Gastrocnemius medialis (tissue), 4 donors: ENCODE measurements around the gene NFS1. TPM values are rescaled to one million over a fixed set of nuclear protein-coding genes. Genes with fewer than 3 reads are reported as not detected.
"Not testable (repeated sequence)": the region's sequence is repeated elsewhere in the genome, so short reads cannot be mapped to it uniquely, and the experiment has no call there.

Source experiments
- ATAC-seq, 2 donors: fragments of 150-250 bp; one replicate each; pipeline ENCODE4 v1.9.1; 2016
- DNase-seq, 2 donors: peaks; one replicate each; pipeline ENCODE4 v3.0.0-alpha.2; 2019
- H3K27ac ChIP-seq, 4 donors: fragments of 200-600 bp; sonication (generic); 1 replicate in 1 of 4; 2 replicates in 3 of 4; pipeline ENCODE4 v1.5.1; 2016 to 2018; ENCODE audit warnings: mild to moderate bottlenecking in 2 of 4, moderate library complexity in 1 of 4
- H3K27me3 ChIP-seq, 3 donors: fragments of 200-600 bp; sonication (generic) in 2 of 3; 1 replicate in 1 of 3; 2 replicates in 2 of 3; pipeline versions ENCODE4 v1.5.1 to v1.6.0; 2016 to 2019; ENCODE audit warnings: mild to moderate bottlenecking in 1 of 3, moderate library complexity in 1 of 3
- H3K36me3 ChIP-seq, 2 donors: fragments of 200-600 bp; sonication (generic) in 1 of 2; one replicate each; pipeline ENCODE4 v1.5.1; 2017 to 2018
- H3K4me1 ChIP-seq, 2 donors: fragments of 200-600 bp; sonication (generic) in 1 of 2; one replicate each; pipeline ENCODE4 v1.5.1; 2016 to 2017; ENCODE audit warnings: mild to moderate bottlenecking in 2 of 2
- H3K4me3 ChIP-seq, 4 donors: fragments of 200-600 bp; sonication (generic) in 3 of 4; 1 replicate in 1 of 4; 2 replicates in 3 of 4; pipeline ENCODE4 v1.5.1; 2016 to 2019; ENCODE audit warnings: mild to moderate bottlenecking in 2 of 4
- H3K9me3 ChIP-seq, 3 donors: fragments of 200-600 bp; sonication (generic) in 2 of 3; 1 replicate in 1 of 3; 2 replicates in 2 of 3; pipeline ENCODE4 v1.5.1; 2016 to 2019
- CTCF ChIP-seq, 5 experiments: fragments of 450-650 bp in 3 of 5; fragments of 200-600 bp in 2 of 5; sonication (generic) in 2 of 5; IDR thresholded peaks in 4 of 5; conservative IDR thresholded peaks in 1 of 5; 1 replicate in 4 of 5; 2 replicates in 1 of 5; pipeline ENCODE4 v1.5.1; 2016 to 2019; ENCODE audit warnings: antibody characterized with exemption in 5 of 5, mild to moderate bottlenecking in 3 of 5, moderate library complexity in 3 of 5
- POLR2A ChIP-seq, 2 donors: fragments of 450-650 bp; IDR thresholded peaks; one replicate each; pipeline ENCODE4 v1.6.1; 2017; ENCODE audit warnings: antibody characterized with exemption in 2 of 2, mild to moderate bottlenecking in 2 of 2, moderate library complexity in 2 of 2
- in situ Hi-C, 4 donors: fragments of 200-750 bp; cut with MboI; loops; one replicate each; pipeline versions ENCODE4 v1.15.0 to v1.8.0; 2017; ENCODE audit warnings: low sequenced_read_pairs in 4 of 4
- intact Hi-C: fragments of 100-400 bp; cut with DNase I; formaldehyde crosslinking; loops from one replicate; pipeline ENCODE4 v1.15.1; 2023; ENCODE audit warnings: low total_unique reads
- total RNA-seq, 4 donors: library from RNA; depleted of rRNA; stranded (reverse); fragments of >200 nt; gene quantifications; one replicate each; pipeline versions ENCODE4 v1.1.0 to v1.2.3, GENCODE V29; 2016

Gene NFS1
- total RNA-seq, 4 donors from 2014 or later, result 31.5 to 85.8 (median 37.2) TPM

GRCh38 chr20:35718972-35719635, 20.0 kb upstream of the NFS1 start:
- intact Hi-C loops (loop anchor here (5.0 kb wide), 1 partner anchor 163 kb away; no protein-coding TSS in a partner anchor), in situ Hi-C loops (loop anchor here in 1 of 4 donors (25.0 kb wide), 1 partner anchor 168 kb away; no protein-coding TSS in a partner anchor)
- peak in 1 of 2 donors; percentile 18 for ATAC-seq
- TF ChIP-seq CTCF (IDR thresholded peaks at IDR 0.05 in 4 of 5, conservative IDR thresholded peaks at IDR 0.05 in 1 of 5) (no peak), POLR2A (IDR thresholded peaks at IDR 0.05) (no peak)
- Histone ChIP-seq H3K9me3 (no peaks in the 10 kb centered on the region), H3K4me1 (peaks cover 37 to 56% of the 10 kb centered on the region in 2 donors), H3K4me3 (no peak overlapping the region), H3K27ac (peak overlapping the region; percentile 64 to 80 (median 72)), H3K27me3 (no peaks in the 10 kb centered on the region), H3K36me3 (peaks cover 4 to 97% of the 10 kb centered on the region in 2 donors)
- DNase-seq, result peak in 1 of 2 donors; percentile 41

- ATAC-seq, H3K9me3 ChIP-seq, DNase-seq, H3K4me3 ChIP-seq, H3K27me3 ChIP-seq: not testable (repeated sequence)
- in situ Hi-C loops, result loop anchor here in 1 of 4 donors (25.0 kb wide), 1 partner anchor 169 kb away; no protein-coding TSS in a partner anchor
- peaks cover 2 to 97% of the 10 kb centered on the region in 2 donors for H3K36me3 ChIP-seq
- intact Hi-C loops, result loop anchor here (5.0 kb wide), 1 partner anchor 164 kb away; no protein-coding TSS in a partner anchor
- peak overlapping the region; percentile 9 to 80 (median 72) for H3K27ac ChIP-seq
- H3K4me1 ChIP-seq, result peaks cover 39 to 54% of the 10 kb centered on the region in 2 donors
Observed at GRCh38 chr20:35718321-35718720, 19.2 kb upstream of the NFS1 start.

DNA sequence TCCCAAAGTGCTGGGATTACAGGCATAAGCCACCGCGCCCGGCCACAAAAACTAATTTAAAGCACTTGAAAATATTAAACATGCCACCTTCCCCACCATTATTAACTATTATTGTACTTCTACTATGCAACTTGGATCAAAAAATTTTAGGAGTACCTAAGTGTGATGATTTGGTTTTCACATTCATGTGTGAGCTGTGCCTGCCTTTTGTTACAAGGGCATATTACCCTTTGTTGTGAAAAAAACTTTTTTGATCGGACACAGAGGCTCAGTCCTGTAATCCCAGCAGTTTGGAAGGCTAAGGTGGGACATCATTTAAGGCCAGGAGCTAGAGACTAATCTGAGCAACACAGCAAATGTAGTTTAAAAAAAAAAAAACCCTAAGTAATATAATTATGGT, 17.2 kb upstream of the NFS1 start:
- H3K9me3 ChIP-seq, result no peaks in the 10 kb centered on the region
- TF ChIP-seq CTCF (IDR thresholded peaks at IDR 0.05 in 4 of 5, conservative IDR thresholded peaks at IDR 0.05 in 1 of 5), result no peak
- no peak for TF ChIP-seq POLR2A (IDR thresholded peaks at IDR 0.05)
- no peaks in the 10 kb centered on the region for H3K27me3 ChIP-seq
- H3K27ac ChIP-seq, result peak overlapping the region; percentile 24 to 80 (median 72)
- intact Hi-C loops (loop anchor here (5.0 kb wide), 1 partner anchor 166 kb away; no protein-coding TSS in a partner anchor), in situ Hi-C loops (loop anchor here in 1 of 4 donors (25.0 kb wide), 1 partner anchor 171 kb away; no protein-coding TSS in a partner anchor)
- peaks cover 40 to 47% of the 10 kb centered on the region in 2 donors for H3K4me1 ChIP-seq
- ATAC-seq, result no peak
- H3K36me3 ChIP-seq, result peaks cover 1 to 97% of the 10 kb centered on the region in 2 donors
- no peak for DNase-seq
- H3K4me3 ChIP-seq, result no peak overlapping the region

- no peaks in the 10 kb centered on the region for H3K9me3 ChIP-seq
- ATAC-seq (peak; percentile 32 to 60), DNase-seq (no peak)
- H3K27me3 ChIP-seq, result no peaks in the 10 kb centered on the region
- H3K4me1 ChIP-seq, result peaks cover 40 to 52% of the 10 kb centered on the region in 2 donors
- peak overlapping the region; percentile 68 to 80 (median 72) for H3K27ac ChIP-seq
- TF ChIP-seq POLR2A (IDR thresholded peaks at IDR 0.05) (no peak), CTCF (IDR thresholded peaks at IDR 0.05 in 4 of 5, conservative IDR thresholded peaks at IDR 0.05 in 1 of 5) (no peak)
- in situ Hi-C loops (loop anchor here in 1 of 4 donors (25.0 kb wide), 1 partner anchor 172 kb away; no protein-coding TSS in a partner anchor), intact Hi-C loops (loop anchor here (5.0 kb wide), 1 partner anchor 167 kb away; no protein-coding TSS in a partner anchor)
- H3K4me3 ChIP-seq, result no peak overlapping the region
- peaks cover 3 to 96% of the 10 kb centered on the region in 2 donors for H3K36me3 ChIP-seq
Observed at GRCh38 chr20:35715652-35716051, 16.5 kb upstream of the NFS1 start.

GRCh38 chr20:35714127-35714526, 15.0 kb upstream of the NFS1 start:
- Histone ChIP-seq H3K4me1 (peaks cover 43 to 48% of the 10 kb centered on the region in 2 donors), H3K36me3 (peaks cover 3 to 96% of the 10 kb centered on the region in 2 donors), H3K27ac (peak overlapping the region in 1 of 4 donors; percentile 72), H3K4me3 (no peak overlapping the region), H3K27me3 (no peaks in the 10 kb centered on the region), H3K9me3 (no peaks in the 10 kb centered on the region)
- intact Hi-C loops, result no loop called here
- in situ Hi-C loops, result loop anchor here in 1 of 4 donors (25.0 kb wide), 1 partner anchor 173 kb away; no protein-coding TSS in a partner anchor
- TF ChIP-seq CTCF (IDR thresholded peaks at IDR 0.05 in 4 of 5, conservative IDR thresholded peaks at IDR 0.05 in 1 of 5), result no peak
- TF ChIP-seq POLR2A (IDR thresholded peaks at IDR 0.05), result no peak
- no peak for ATAC-seq
- no peak for DNase-seq

GRCh38 chr20:35713120-35713519, 14.0 kb upstream of the NFS1 start:
- ATAC-seq, result not testable (repeated sequence)
- peaks cover 3 to 96% of the 10 kb centered on the region in 2 donors for H3K36me3 ChIP-seq

More at GRCh38 chr20:35713120-35713519, 14.0 kb upstream of the NFS1 start:
- Histone ChIP-seq H3K27ac (peak overlapping the region in 1 of 4 donors; percentile 72), H3K4me1 (peaks cover 39 to 44% of the 10 kb centered on the region in 2 donors)
- DNase-seq, intact Hi-C loops, H3K4me3 ChIP-seq, H3K9me3 ChIP-seq, H3K27me3 ChIP-seq: not testable (repeated sequence)
- in situ Hi-C loops, result loop anchor here in 1 of 4 donors (25.0 kb wide), 1 partner anchor 174 kb away; no protein-coding TSS in a partner anchor
